DMS114 treated with DMSO at 0.1 percent for 48 hours (cell line): ENCODE data around the gene CALHM1.

ENCODE experiments used
- DNase-seq: peaks from one replicate; lab custom pipeline; 2025; ENCODE audit not compliant: unreplicated experiment; lab: John Stamatoyannopoulos, UW

The CALHM1 gene

DNA sequence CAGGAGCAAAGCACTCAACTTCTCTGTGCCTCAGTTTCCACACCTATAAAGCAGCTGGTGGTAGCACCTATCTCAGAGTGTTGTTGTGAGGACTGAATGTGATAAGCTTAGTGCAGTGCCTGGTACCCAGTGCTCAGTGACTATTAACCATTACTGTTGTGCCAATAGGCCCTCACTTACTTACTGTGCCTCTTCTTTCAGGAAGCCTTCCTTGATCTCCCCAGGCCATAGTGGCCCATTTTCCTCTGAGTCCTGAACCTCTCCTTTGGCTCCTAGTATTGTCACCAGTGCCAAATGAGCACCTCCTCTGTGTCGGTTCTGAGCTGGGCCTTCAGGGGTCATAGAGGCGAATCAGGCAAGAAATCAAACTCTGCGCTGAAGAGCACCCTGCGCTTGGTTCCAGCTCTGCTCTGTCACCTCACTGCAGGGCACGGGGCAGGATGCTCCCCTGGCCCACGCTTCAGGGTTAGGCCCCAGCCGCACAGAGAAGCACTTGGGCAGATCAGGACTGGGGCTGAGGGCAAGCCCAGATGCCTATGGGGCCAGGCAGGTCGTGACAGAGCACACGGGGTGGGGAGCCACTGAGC lies 2.5 kb downstream of the CALHM1 start:
- no peak for DNase-seq

DNA sequence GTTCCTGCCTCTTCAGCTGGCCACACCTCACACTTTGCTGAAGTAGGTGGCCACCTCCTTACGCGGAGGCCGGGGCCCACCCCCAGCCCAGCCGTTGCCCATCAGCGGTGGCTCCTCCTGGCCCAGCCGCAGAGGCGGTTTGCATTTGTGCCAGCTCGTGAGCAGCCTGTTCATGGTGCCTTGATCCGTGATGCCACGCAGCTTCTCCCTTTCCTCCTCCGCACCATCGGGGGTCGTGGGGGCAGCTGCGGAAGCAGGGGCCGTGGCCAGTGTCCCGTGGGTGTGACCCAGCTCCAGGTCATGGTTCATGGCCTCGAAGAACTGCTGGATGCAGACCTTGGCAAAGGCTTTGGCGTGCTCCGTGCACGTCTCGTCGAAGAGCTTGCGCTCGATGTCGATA lies 3.5 kb downstream of the CALHM1 start:
- DNase-seq: no peak

DNA sequence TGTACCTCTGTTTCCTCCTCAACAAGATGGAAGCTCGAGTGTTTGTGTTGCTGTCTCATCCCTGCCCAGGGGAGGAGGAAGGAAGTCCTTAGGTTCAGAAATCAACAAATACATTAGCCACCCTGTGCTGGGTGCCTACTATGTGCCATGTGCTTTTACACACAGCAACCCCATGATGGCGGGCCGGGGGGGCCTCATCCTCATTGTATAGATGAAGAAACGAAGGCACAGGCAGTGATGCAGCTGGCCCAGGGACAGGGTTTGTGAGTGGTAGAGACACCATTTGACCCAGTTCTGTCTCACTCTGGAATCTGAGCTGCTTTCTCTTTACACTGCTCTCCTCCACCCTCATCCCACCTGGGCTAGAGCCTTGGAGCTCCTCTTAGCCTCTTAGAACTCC lies 4.7 kb downstream of the CALHM1 start:
- no peak for DNase-seq

DNA sequence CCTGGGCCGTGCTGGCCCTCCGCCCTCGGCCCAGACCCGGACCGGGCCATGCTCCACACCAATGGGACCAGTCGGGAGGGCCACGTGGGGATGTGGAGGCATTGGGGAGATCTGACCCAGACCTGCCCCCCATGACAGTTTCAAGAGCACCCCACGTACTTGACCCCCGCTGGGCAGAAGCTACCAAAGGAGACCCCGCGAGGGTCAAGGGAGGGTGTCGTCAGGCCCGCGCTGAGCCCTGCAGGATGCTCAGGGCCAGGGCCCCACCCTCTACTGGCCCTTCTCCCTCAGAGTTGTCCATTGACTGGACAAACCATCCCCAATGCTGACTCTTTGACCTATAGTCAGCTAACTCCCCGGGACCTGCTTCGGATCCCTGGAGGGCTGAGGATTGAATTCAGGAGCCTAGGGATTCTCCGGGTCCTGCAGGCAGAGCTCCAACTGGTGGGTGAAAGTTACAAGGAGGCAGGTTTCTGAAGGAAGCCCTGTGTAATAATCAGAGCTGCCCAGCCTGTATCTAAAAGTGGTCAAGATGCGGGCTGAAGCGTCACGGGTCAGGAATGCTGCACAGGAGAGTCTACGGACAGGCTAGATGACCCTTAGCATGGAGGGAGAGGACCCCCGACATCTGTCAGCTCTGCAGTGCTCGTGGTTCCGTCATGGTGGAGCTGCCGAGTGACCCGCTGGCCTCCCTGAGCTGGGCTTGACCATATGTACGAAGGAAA lies 6.0 kb downstream of the CALHM1 start:
- no peak for DNase-seq

DNA sequence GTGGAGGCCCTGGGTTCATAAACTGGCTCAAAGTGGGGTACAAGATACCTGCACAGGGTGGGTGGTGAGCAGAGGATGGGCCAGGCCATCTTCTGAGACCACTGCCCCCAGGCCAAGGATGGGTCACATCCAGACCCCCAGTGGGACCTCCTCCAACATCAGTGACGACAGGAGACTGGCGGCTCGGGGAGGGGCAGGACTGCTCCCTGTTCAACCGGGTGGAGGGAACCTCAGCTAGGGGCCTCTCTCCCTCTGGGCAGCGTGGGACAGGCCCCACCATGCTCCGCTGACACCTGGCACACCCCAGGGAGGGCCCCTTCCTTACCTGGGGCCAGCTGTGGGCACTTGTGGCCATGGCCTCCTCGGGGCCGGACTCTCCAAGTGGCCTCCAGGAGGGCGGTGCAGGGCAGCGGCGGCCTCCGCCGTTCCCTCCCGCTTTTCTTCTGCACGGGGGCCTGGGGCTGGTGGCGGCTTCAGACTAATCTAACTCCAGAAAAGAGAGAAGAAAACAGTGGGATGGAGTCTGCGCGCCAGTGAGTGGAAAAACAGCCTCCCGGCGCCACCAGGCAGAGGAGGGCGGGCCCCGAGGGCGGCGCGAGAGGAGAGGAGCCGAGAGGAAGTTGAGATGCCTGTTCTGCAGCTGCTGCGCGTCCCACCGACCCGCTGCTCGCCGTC lies 6.7 kb downstream of the CALHM1 start, which contains the start of gene CALHM2:
CALHM2 (minus strand) TSS at position 540 of the 675 bp plus-strand sequence. CDS start 2,429 bp downstream, outside the sequence.
- no peak for DNase-seq

DNA sequence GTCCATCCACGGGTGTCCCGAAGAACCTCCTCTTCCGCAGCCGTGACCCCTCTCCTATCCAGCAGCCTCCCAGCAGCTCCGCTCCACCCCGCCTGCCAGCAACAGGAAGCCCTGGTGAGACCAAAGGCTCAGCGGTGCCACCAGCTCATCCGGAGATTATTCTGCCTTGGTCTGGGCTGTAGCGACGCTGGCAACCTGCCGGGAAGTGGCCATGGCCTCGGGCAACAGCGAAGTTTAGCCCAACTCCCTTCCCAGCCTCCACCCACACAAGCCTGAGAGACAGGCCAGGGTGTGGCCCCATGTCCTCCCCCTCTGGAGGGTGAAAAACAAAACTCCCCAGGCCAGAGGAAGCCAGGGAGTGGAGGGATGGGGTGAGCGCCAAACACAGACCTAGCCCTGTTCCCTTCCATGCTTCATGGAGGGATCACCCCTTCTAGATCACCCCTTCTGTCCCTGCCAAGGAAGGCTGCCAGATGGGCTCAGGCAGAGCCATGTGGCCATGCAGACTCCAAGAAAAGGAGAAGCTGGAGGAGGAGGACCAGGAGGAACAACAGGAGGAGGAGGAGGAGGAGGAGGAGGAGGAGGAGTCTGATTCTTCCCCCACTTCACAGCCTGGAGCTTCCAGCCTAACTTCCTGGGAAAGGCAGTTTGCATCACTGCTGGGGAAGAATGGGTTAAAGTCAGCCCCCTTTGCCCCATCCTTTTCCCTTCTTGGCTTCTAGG lies 7.4 kb downstream of the CALHM1 start:
- no peak for DNase-seq

DNA sequence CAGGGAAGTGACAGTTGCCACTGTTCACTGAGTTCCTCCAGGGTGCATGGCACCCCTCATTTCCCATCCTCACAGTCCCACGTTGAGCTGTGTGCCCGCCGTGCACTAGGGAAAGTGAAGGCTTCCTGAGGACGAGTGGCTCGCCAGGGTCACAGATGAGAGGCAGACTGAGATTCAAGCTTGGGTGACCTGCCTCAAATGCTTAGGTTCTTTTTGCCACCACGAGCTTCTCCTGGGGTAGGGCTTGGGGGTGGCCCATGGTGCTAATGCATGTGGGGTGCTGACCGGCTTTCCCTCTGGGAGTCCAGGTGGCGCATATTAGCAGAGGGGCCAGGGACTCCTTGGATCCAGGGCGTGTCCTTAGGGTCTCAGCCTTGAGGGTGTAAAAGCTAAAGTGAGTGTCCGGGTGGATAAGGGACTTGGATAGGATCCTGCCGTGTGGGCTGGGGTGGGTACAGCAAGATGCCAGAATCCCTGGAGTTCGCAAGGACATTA lies 8.5 kb downstream of the CALHM1 start:
- DNase-seq: no peak

DNA sequence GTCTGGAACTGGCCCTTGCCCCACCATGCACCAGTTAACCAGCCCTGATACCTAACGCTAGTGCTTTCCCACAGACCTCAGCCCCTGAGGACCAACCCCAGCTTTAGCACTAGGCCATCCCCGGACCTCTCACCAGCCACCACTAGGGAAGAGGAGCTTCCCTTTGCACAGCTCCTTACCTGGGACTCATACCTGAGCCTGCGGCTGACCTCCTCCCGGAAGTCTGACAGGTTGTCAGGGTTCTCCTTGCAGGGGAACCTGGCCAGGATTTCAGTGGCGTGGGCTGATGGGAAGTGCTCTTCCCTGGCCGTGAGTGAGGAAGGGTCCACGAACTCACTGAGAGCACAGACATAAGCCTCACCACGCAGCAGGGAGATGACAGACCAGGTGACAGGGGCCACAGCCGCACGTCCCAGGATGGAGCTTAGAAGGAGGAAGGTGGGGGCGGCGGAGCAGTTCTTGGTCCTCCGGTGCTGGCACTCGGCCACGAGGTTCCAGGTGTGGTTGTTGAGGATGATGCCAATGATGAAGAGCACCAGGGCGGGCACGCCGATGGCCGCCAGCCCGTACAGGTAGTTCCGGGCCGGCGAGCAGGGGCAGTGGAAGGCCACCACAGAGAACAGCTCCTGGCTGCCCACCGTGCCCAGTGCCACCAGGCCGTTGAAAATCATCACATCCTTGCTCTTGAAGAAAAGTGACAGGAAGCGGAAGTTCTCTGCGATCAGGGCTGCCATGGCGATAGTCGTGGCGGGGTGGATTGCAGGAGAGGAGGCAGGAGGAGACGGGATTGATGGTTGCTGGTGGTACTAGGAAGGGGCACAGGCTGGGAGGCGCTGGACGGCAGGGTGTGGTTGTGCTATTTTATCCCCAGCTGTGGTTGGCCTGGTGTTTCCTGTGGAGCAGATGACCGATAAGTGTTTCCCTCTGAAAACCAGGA lies 9.2 kb downstream of the CALHM1 start:
- no peak for DNase-seq

DNA sequence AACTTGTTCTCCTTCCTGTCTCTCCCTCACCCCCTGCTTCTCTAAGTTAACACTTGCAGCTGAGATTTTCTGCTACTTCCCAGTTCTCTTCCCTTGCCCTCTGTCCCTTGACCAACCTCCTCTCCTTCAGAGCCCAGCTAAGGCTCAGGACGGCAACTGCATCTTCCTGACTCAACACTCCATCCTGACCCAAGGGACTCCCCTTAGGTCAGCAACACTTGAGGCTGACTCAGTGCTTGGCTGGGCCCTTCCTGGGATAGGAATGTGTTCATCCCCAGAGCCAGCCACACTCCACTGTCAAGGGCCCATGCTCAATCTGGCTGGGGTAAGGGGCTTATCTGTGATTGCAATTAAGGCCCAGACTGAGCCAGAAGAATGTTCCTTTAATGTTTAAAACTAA lies 10.0 kb downstream of the CALHM1 start:
- no peak for DNase-seq

DNA sequence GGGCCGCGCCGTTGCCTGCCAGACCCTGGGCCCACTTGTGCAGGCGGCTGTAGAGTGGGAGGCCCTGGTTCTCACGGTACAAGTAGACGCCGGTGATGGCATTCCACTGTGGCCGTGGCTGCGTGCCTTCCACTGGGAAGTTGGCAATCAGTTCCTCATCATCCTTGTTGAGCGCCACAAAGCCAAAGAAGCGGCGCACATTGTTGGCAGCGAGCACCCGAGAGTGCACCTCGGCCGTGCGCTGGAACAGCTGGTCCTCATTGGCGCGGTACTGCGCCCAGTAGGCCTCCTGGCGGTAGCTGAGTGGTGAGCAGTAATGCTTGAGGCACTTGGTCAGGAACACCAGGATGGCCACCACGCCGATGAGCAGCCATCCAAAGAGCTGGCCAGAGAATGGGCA lies 11.5 kb downstream of the CALHM1 start:
- DNase-seq: no peak

DNA sequence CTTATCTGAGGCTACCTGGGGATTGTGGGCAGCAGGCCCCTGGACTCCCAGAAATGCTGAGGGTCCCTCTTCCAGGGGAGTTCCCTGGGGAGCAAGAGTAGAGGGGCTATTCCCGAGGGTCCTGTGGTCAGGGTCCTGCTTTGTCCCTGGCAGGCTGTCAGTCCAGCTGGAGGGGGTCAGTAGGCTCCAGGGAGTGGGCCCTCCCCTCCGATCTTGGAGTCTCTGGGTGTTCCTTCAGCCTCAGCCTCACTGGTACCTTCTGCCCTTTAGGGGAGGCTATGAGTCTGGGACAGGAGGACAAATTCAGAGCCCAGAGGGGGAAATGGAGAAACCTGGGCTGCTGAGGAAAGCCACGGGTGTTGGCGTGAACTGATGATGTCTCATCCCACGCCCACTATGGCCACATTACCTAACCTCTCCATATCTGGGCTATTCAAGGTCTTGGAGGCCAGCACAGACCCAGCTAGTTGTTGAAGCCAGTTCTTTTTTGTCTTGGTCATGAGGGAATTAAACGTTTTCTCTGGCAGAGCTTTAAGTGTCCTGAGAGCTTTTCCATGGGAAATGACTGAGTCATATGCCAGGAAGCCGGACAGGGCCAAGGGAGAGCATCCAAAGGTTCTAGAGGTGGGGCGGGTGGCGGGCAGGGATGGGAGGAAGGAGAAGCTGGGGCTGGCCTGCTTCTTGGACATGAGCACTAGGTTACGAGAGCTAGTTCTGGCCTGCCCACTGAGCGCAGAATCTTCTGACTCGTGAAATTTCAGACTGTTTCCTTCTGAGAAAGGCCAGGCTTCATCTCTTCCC lies 12.7 kb downstream of the CALHM1 start:
- DNase-seq: no peak

DNA sequence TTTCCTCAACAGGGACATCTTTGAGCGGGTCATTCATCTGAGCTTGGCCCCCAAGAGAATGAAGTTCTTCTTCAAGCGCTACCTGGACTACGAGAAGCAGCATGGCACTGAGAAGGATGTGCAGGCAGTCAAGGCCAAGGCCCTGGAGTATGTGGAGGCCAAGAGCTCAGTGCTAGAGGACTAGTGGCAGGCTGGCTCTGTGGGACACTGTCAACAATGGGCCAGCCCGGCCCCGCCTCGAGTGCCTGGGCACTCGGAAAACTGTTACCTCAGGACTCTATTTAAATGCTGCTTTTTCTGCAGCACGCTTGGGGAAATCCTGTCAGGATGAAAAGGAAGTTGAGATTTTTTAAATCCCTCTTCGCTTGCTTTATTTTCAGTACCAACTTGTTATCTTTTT lies 13.3 kb downstream of the CALHM1 start:
- DNase-seq: no peak

DNA sequence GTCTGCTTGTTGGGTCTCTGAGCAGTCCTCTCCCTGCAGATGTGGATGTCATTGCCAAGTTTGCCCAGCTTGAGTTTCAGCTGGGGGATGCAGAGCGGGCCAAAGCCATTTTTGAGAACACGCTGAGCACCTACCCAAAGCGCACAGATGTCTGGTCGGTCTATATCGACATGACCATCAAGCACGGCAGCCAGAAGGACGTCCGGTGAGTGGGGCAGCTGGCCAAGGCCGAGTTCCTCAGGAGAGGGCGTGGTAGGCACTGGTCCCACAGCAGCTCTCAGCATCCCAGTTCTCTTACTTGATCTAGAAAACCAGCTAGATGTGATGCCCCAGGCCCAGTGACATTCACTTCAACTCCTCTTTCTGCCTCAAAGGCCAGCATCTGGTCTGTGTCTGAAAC lies 14.2 kb downstream of the CALHM1 start:
- DNase-seq: no peak

DNA sequence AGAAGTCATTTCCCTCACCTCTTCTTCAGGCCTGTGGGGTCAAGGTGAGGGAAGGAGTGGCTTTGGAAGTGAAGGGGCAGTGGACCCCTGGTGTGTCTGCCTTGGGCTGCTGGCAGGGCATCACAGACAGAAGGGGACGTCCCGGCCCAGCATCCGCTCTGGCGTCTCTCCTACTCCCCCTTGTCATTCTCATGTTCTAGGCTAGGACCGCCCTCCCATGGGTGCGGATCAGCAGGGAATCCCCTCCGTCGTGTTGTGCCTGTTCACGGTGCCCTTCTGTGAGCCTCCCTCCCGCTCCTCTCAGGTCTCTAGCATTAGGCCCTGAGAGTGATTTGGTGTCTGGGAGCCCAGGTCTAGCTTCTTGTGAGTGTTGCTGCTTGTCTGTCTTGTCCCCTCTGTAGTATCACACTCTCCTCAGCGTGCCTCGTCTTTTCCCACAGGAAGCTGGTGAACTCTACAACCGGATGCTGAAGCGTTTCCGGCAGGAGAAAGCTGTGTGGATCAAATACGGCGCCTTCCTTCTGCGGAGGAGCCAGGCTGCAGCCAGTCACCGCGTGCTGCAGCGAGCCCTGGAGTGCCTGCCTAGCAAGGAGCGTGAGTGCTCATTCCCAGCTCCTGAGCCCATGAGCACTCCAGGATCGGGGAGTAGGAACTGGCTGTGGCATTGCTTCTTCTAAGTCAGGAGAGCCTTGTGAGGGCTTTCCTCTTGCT lies 15.1 kb downstream of the CALHM1 start:
- DNase-seq: no peak

DNA sequence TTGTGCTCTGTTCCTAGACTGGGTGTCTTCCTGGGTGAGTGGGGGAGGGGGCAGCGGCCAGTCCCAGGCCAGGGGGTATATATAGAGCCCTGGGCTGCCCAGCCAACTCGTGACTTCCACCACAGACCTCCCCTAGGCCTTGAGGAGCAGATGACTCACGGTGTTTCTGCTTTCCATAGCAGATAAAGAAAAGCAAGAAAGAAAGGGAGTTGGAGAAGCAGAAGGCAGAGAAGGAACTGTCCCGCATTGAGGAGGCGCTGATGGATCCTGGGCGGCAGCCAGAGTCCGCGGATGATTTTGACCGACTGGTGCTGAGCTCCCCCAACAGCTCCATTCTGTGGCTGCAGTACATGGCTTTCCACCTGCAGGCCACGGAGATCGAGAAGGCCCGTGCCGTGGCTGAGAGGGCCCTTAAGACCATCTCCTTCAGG lies 16.7 kb downstream of the CALHM1 start:
- no peak for DNase-seq

DNA sequence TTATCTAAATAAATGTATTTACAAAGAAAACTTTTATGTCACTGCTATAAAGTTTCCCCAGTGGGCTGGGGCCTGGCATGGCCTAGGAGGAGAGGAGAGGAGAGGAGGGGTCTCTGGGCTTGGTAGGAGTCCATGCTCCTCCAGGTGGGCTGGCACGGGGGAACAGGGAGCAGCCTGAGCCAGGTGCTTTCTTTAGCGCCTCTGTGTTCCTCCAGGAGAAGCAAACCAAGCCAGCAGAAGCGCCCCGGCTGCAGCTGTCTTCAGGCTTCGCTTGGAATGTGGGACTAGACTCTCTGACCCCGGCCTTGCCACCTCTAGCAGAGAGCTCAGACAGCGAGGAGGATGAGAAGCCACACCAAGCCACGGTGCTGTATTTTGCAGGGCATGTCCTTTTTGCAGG lies 17.1 kb downstream of the CALHM1 start:
- no peak for DNase-seq

DNA sequence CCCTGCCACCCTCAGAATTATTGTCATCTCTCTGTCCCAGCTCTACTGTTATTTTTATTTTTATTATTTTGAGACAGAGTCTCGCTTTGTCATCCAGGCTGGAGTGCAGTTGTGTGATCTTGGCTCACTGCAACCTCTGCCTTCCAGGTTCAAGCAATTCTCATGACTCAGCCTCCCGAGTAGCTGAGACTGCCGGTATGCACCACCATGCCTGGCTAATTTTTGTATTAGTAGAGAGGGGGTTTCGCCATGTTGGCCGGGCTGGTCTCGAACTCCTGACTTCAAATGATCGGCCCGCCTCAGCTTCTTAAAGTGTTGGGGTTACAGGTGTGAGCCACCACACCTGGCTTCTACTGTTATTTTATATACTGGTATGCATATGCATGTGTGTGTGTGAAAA lies 17.5 kb downstream of the CALHM1 start:
- no peak for DNase-seq

DNA sequence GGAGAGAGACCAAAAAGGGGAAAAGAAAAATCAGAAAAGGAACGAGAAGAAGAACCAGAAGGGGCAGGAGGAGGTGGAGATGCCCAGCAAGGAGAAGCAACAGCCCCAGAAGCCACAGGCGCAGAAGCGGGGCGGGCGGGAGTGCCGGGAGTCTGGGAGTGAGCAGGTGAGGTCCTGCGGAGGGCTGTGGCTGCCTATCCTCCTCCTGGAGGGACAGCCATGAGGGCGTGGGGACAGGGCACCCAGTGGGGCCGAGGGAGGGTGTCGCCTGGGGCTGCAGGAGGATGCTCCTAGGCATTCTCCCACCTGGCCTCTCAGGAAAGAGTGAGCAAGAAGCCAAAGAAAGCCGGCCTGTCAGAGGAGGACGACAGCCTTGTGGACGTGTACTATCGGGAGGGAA lies 18.3 kb downstream of the CALHM1 start:
- no peak for DNase-seq

DNA sequence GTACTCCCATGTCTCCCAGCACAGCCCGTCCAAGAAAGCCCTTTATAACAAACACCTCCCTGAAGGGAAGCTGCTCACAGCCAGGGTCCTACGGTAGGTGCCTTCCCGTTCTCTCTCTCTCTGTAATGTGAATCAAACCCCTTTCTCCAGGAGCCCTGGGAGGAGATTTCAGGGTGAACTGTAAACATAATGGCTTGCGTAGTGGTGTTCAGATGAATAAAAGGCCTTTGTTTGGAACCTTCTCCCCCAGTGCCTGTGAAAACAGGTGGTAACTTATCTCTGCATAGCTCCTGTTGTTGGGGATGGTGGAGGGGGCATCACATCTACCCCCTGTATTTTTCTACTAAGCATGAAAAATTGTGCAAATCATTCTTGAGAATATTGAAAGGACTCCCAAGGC lies 18.9 kb downstream of the CALHM1 start:
- DNase-seq: no peak
